Loucy (cell line): ENCODE data around the gene EEF1G.

ENCODE experiments used
- H2AFZ ChIP-seq: fragments of 200-600 bp; sonication (generic); 2 replicates; pipeline ENCODE4 v1.6.0; 2016; ENCODE audit warnings: antibody characterized with exemption, mild to moderate bottlenecking, low read length, moderate library complexity
- H3F3A ChIP-seq: fragments of 200-600 bp; 2 replicates; pipeline ENCODE4 v1.6.0; 2016; ENCODE audit warnings: antibody characterized with exemption, low read depth, mild to moderate bottlenecking
- H3K27me3 ChIP-seq: fragments of 200-600 bp; sonication (generic); 2 replicates; pipeline ENCODE4 v1.6.1; 2014; ENCODE audit warnings: low read length, mild to moderate bottlenecking; ENCODE audit not compliant: insufficient read depth, poor library complexity, severe bottlenecking
- H3K36me3 ChIP-seq: fragments of 200-600 bp; sonication (generic); 2 replicates; pipeline ENCODE4 v1.6.1; 2016; ENCODE audit warnings: low read length; ENCODE audit not compliant: insufficient read depth
- H3K4me1 ChIP-seq: fragments of 200-600 bp; sonication (generic); 2 replicates; pipeline ENCODE4 v1.5.1; 2014; ENCODE audit warnings: low read length, mild to moderate bottlenecking; ENCODE audit not compliant: insufficient read depth, poor library complexity, severe bottlenecking
- H3K4me2 ChIP-seq: fragments of 200-600 bp; sonication (generic); 2 replicates; pipeline ENCODE4 v1.6.0; 2014; ENCODE audit warnings: antibody characterized with exemption, low read length, low read depth, mild to moderate bottlenecking; ENCODE audit not compliant: poor library complexity, severe bottlenecking
- H3K4me3 ChIP-seq: fragments of 200-600 bp; sonication (generic); 2 replicates; pipeline ENCODE4 v1.5.1; 2014; ENCODE audit warnings: low read length, mild to moderate bottlenecking, mixed read lengths; ENCODE audit not compliant: poor library complexity, severe bottlenecking
- H3K79me2 ChIP-seq: fragments of 200-600 bp; sonication (generic); 2 replicates; pipeline ENCODE4 v1.6.1; 2014; ENCODE audit warnings: low read length; ENCODE audit not compliant: insufficient read depth
- H3K9ac ChIP-seq: fragments of 200-600 bp; sonication (generic); 2 replicates; pipeline ENCODE4 v1.6.0; 2014; ENCODE audit warnings: mild to moderate bottlenecking, low read depth, low read length, moderate library complexity; ENCODE audit not compliant: poor library complexity, severe bottlenecking
- H3K9me2 ChIP-seq: fragments of 200-600 bp; sonication (generic); replicated peaks from 2 replicates; pipeline ENCODE4 v1.6.1; 2016; ENCODE audit warnings: low read depth, low read length, mixed read lengths
- H3K9me3 ChIP-seq: fragments of 200-600 bp; sonication (generic); 2 replicates; pipeline ENCODE4 v1.6.1; 2014; ENCODE audit warnings: mild to moderate bottlenecking, antibody characterized with exemption, low read length, low read depth; ENCODE audit not compliant: insufficient read depth
- H4K20me1 ChIP-seq: fragments of 200-600 bp; sonication (generic); 2 replicates; pipeline ENCODE4 v1.6.0; 2014; ENCODE audit warnings: antibody characterized with exemption, low read length, mild to moderate bottlenecking; ENCODE audit not compliant: insufficient read depth, poor library complexity, severe bottlenecking
- EZH2phosphoT487 ChIP-seq: fragments of 200-600 bp; IDR thresholded peaks from 2 replicates; pipeline ENCODE4 v1.6.1; 2018; ENCODE audit warnings: antibody characterized with exemption, mild to moderate bottlenecking, moderate library complexity, borderline replicate concordance
- TF ChIP-seq, protein P1 (sequence below): fragments of 200-600 bp; sonication (generic); conservative IDR thresholded peaks from 2 replicates; pipeline ENCODE4 v1.5.1; 2014; ENCODE audit warnings: mild to moderate bottlenecking, antibody characterized with exemption, low read length

EEF1G gene, protein sequence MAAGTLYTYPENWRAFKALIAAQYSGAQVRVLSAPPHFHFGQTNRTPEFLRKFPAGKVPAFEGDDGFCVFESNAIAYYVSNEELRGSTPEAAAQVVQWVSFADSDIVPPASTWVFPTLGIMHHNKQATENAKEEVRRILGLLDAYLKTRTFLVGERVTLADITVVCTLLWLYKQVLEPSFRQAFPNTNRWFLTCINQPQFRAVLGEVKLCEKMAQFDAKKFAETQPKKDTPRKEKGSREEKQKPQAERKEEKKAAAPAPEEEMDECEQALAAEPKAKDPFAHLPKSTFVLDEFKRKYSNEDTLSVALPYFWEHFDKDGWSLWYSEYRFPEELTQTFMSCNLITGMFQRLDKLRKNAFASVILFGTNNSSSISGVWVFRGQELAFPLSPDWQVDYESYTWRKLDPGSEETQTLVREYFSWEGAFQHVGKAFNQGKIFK

GRCh38 chr11:62573592-62574362, at the start of gene EEF1G:
EEF1G (minus strand) TSS chr11:62573891; CDS start chr11:62573842, 49 bp downstream.
- Histone ChIP-seq H3K4me3 (peak within 1 kb of the TSS; percentile 100), H3F3A (no peaks in the 10 kb centered on the region), H2AFZ (peak within 1 kb of the TSS; percentile 94), H3K27me3 (peaks cover 7% of the 10 kb centered on the region), H4K20me1 (peaks cover 45% of the 10 kb centered on the region), H3K4me2 (peak within 1 kb of the TSS; percentile 93), H3K36me3 (peaks cover 54% of the 10 kb centered on the region; the same call in 1 of the 2 replicates), H3K4me1 (peaks cover 45% of the 10 kb centered on the region), H3K9me3 (no peaks in the 10 kb centered on the region), H3K9me2 (no peaks in the 10 kb centered on the region), H3K79me2 (peaks cover 61% of the 10 kb centered on the region), H3K9ac (peak within 1 kb of the TSS; percentile 92)
- no peak for TF ChIP-seq EZH2phosphoT487
- TF ChIP-seq, protein P1, sequence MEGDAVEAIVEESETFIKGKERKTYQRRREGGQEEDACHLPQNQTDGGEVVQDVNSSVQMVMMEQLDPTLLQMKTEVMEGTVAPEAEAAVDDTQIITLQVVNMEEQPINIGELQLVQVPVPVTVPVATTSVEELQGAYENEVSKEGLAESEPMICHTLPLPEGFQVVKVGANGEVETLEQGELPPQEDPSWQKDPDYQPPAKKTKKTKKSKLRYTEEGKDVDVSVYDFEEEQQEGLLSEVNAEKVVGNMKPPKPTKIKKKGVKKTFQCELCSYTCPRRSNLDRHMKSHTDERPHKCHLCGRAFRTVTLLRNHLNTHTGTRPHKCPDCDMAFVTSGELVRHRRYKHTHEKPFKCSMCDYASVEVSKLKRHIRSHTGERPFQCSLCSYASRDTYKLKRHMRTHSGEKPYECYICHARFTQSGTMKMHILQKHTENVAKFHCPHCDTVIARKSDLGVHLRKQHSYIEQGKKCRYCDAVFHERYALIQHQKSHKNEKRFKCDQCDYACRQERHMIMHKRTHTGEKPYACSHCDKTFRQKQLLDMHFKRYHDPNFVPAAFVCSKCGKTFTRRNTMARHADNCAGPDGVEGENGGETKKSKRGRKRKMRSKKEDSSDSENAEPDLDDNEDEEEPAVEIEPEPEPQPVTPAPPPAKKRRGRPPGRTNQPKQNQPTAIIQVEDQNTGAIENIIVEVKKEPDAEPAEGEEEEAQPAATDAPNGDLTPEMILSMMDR = no peak

GRCh38 chr11:62622476-62623089, 48.9 kb upstream of the EEF1G start:
- Histone ChIP-seq H3K9me2 (no peaks in the 10 kb centered on the region), H2AFZ (peak overlapping the region; percentile 25; the same call in 1 of the 2 replicates), H3K4me2 (peak overlapping the region; percentile 89), H3K79me2 (peaks cover 21% of the 10 kb centered on the region), H3K27me3 (no peaks in the 10 kb centered on the region), H3K9me3 (no peaks in the 10 kb centered on the region), H4K20me1 (no peaks in the 10 kb centered on the region), H3K4me1 (peaks cover 12% of the 10 kb centered on the region), H3K4me3 (peak overlapping the region; percentile 83), H3F3A (peaks cover 15% of the 10 kb centered on the region), H3K9ac (peak overlapping the region; percentile 88), H3K36me3 (peaks cover 24% of the 10 kb centered on the region; the same call in 1 of the 2 replicates)
- TF ChIP-seq, protein P1 = no peak
- no peak for TF ChIP-seq EZH2phosphoT487

GRCh38 chr11:62621567-62622470, 48.1 kb upstream of the EEF1G start, which contains the start of gene B3GAT3:
B3GAT3 (minus strand) TSS chr11:62621986; CDS start chr11:62621947, 39 bp downstream.
- peak within 1 kb of the TSS; percentile 89 for H3K4me2 ChIP-seq
- peaks cover 20% of the 10 kb centered on the region; the same call in 1 of the 2 replicates for H3K36me3 ChIP-seq
- peaks cover 15% of the 10 kb centered on the region for H3F3A ChIP-seq
- peaks cover 12% of the 10 kb centered on the region for H3K4me1 ChIP-seq
- no peaks in the 10 kb centered on the region for H3K27me3 ChIP-seq
- peak within 1 kb of the TSS; percentile 83 for H3K4me3 ChIP-seq
- H4K20me1 ChIP-seq = no peaks in the 10 kb centered on the region
- peak within 1 kb of the TSS; percentile 88 for H3K9ac ChIP-seq
- no peaks in the 10 kb centered on the region for H3K9me3 ChIP-seq
- H3K79me2 ChIP-seq = peaks cover 21% of the 10 kb centered on the region
- TF ChIP-seq EZH2phosphoT487 = no peak
- TF ChIP-seq, protein P1 = no peak
- peak within 1 kb of the TSS; percentile 52; the same call in 1 of the 2 replicates for H2AFZ ChIP-seq
- no peaks in the 10 kb centered on the region for H3K9me2 ChIP-seq
